GM15510 (cell line): ENCODE measurements around the gene AGBL1.

ENCODE experiments used
- POLR2A ChIP-seq: IDR thresholded peaks from 3 replicates; pipeline ENCODE4 v1.6.1; 2011; ENCODE audit warnings: borderline replicate concordance; ENCODE audit not compliant: insufficient read length; ENCODE audit errors: extremely low read depth

Gene AGBL1

GRCh38 chr15:86553108-86553507 lies 473.4 kb downstream of the AGBL1 start:
- TF ChIP-seq POLR2A, result no peak

DNA sequence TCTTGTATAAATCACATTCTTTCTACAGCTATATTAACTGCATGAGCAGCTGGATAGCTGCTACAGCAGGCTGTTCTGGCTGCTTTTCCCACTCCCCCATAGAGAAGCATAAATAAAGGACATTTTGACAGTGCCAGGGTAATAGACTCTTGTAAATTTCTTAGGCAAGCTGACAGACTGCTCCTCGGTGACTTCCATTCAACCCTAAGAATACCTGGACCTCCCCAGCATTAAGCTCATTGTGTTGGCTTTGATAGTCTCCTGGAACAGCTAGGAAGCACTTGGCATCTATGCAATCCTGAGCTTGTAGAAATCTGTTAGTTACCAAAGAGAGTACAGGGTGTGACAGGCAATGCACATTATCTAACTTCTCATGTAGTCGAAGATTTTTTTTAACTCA lies 475.4 kb downstream of the AGBL1 start:
- TF ChIP-seq POLR2A, result no peak

GRCh38 chr15:86555939-86556338 lies 476.3 kb downstream of the AGBL1 start:
- no peak for TF ChIP-seq POLR2A

DNA sequence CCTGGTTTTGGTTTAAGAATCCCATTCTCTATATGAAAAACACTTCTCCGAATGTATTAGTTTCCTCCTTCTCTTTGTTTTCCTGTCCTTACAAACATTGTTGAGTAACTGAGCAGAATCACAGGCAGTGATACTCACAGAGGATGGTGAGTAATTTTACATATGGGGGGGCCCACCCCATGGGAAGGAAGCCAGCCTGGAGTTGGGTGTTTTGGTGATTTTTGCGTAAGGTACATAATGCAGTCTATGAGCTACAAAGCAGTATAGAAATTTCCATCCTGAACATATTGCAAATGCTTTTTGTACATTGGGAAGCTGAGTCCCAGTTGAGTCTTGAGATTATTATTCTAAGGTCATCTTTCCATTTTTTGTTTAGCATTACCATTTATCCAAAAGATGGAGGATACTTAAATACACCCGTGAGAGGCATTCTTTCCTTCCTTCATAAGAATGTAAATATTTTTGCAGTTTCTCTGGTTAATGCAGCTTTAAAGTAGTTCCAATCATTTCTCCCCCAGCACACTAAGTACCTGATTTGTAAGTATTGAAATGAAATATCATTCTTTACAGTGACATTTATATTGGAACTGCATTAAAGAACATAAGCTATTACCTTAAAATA lies 476.8 kb downstream of the AGBL1 start:
- no peak for TF ChIP-seq POLR2A

- TF ChIP-seq POLR2A, result no peak
Measured at GRCh38 chr15:86557018-86557550, 477.4 kb downstream of the AGBL1 start.

- no peak for TF ChIP-seq POLR2A
Measured at GRCh38 chr15:86558252-86558651, 478.6 kb downstream of the AGBL1 start.

GRCh38 chr15:86558686-86559085 lies 479.0 kb downstream of the AGBL1 start:
- TF ChIP-seq POLR2A, result no peak

DNA sequence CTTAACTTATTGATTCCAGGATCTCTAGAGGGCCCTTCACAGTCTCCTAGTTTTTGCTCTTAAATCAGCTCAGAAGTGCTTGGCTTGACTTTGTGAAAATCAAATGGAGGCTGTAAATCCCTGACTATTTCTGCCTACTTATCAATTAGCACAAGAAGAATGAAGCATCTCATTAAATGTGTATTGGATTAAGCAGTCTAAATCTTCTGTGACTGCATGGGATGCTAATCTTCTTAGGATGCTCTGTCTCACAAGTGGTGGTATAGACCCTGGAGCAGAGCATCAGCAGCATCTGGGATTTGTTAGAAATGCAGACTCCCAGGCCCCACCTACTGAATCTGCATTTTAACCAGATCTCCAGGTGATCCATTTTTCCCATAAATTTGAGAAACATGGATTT lies 488.7 kb downstream of the AGBL1 start:
- no peak for TF ChIP-seq POLR2A

GRCh38 chr15:86570738-86571137 lies 491.1 kb downstream of the AGBL1 start:
- TF ChIP-seq POLR2A, result no peak

DNA sequence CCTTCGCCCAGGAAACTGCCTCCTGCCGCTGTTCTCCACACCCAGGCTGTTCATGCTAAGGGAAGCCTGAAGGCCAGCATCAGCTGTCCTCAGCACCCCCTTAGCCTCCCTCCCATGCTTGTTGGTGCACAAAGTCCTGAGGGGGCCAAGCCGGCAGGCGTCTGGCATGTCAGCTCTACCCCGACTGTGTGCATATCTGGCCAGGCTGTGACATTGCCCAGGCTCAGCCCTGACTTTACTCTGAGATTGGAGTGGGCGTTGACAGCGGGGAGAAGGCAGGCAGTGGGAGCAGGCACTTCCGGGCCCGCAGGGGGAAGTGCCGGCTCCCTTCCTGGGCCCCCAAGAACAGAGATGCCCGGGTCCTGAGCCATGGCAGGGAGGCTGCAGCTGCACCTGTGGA lies 492.2 kb downstream of the AGBL1 start:
- TF ChIP-seq POLR2A, result no peak

- no peak for TF ChIP-seq POLR2A
Measured at GRCh38 chr15:86572368-86572841, 492.7 kb downstream of the AGBL1 start.

- no peak for TF ChIP-seq POLR2A
Measured at GRCh38 chr15:86573476-86573875, 493.8 kb downstream of the AGBL1 start.

DNA sequence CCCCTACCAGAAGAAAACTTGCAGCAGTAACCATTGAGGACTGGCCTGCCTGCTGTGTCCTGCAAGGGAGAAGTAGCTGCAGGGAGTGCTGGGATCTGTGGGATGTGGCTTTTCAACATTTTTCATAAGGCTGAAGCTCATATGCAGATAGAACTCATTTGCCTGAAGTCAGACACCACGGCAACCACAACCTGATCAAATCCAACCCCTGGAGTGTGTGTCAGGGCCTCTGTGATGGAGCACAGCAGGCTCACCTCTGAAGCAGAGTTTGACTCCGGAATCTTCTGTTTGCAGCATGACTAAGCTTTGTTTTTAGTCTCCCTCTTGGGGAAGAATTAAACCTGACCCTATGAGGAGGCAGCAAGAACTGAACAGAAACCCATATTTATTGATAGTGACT lies 508.7 kb downstream of the AGBL1 start:
- TF ChIP-seq POLR2A, result no peak

- TF ChIP-seq POLR2A, result no peak
Measured at GRCh38 chr15:86590461-86590860, 510.8 kb downstream of the AGBL1 start.

GRCh38 chr15:86591158-86591557 lies 511.5 kb downstream of the AGBL1 start:
- TF ChIP-seq POLR2A, result no peak

DNA sequence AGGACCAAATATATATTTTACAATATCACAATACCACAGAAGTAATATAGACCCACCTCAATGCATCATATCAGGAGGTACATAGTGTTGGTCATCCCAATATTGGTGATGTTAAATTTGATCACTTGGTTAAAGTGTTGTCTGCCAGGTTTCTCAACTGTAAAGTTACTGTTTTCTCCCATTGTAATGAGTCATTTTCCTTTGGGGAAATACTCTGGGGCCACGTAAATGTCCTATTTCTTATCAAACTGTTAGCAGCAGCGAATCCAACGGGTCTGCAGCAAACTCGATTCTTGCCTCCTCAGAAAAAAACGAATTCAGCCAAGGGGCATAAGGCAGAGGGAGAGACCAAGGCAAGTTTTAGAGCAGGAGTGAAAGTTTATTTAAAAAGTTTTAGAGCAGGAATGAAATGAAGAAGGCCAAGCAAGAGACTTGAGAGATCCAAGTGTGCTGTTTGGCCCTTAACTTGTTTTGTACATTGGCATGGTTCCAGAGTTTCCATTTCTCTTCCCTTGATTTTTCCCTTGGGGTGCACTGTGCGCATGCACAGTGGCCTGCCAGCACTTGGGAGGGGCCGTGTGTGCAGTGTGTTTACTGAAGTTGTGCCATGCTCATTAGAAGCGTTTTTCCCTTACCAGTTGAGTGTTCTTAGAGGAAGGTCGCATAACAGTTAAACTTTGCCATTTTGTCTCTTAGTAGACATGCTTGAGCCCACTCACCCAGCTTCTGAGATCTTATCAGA lies 512.5 kb downstream of the AGBL1 start:
- TF ChIP-seq POLR2A, result no peak

DNA sequence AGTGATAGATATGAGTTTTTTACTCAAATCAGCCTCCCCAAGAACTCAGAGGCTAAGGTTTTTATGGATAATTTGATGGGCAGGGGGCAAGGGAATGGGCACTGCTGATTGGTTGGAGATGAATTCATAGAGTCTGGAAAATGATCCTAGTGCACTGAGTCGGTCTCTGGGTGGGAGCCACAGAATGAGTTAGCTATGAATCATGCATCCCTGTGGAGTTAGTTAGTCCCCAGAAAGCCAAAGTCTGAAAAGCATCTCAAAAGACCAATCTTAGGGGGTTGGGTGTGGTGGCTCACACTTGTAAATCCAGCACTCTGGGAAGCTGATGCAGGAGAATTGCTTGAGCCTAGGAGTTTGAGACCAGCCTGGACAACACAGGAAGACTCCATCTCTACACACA lies 516.1 kb downstream of the AGBL1 start:
- no peak for TF ChIP-seq POLR2A

DNA sequence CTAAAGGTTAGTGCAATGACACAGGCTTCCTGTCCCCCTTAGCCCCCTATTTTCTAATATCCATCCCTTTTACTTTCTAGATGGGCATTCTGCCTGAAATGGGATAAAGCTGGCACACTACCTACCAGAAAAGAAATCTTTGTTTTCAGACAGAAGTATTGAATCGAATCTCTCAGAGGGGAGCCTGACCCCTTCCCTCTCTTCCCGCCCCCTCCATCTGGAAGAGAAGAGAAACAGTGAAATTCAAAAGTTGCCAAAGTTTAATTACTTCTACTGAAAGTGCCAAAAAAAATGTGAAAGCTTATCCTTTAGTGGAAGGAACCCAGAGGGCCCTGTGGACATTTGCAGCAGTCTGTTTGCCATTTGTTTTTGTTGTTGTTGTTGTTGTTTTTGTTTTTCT lies 523.8 kb downstream of the AGBL1 start:
- TF ChIP-seq POLR2A, result no peak
